Esophagus squamous epithelium (tissue), 4 donors: ENCODE data around the gene NAV2.

Experiments
- CTCF ChIP-seq, 6 experiments: fragments of 450-650 bp in 4 of 6; fragments of 200-600 bp in 2 of 6; sonication (generic) in 2 of 6; IDR thresholded peaks; one replicate each; pipeline ENCODE4 v1.5.1; 2016 to 2019; ENCODE audit warnings: antibody characterized with exemption in 6 of 6, mild to moderate bottlenecking in 4 of 6, moderate library complexity in 4 of 6
- POLR2A ChIP-seq, 4 donors: fragments of 450-650 bp; IDR thresholded peaks; one replicate each; pipeline ENCODE4 v1.6.1; 2017; ENCODE audit warnings: antibody characterized with exemption in 4 of 4, mild to moderate bottlenecking in 4 of 4, moderate library complexity in 3 of 4

- TF ChIP-seq CTCF (IDR thresholded peaks at IDR 0.05) = no peak
- no peak for TF ChIP-seq POLR2A (IDR thresholded peaks at IDR 0.05)
These were observed 240.7 kb downstream of the NAV2 start for GRCh38 chr11:19953336-19953735.
